ENCODE measurements around the gene CMSS1.

The CMSS1 gene

DNA sequence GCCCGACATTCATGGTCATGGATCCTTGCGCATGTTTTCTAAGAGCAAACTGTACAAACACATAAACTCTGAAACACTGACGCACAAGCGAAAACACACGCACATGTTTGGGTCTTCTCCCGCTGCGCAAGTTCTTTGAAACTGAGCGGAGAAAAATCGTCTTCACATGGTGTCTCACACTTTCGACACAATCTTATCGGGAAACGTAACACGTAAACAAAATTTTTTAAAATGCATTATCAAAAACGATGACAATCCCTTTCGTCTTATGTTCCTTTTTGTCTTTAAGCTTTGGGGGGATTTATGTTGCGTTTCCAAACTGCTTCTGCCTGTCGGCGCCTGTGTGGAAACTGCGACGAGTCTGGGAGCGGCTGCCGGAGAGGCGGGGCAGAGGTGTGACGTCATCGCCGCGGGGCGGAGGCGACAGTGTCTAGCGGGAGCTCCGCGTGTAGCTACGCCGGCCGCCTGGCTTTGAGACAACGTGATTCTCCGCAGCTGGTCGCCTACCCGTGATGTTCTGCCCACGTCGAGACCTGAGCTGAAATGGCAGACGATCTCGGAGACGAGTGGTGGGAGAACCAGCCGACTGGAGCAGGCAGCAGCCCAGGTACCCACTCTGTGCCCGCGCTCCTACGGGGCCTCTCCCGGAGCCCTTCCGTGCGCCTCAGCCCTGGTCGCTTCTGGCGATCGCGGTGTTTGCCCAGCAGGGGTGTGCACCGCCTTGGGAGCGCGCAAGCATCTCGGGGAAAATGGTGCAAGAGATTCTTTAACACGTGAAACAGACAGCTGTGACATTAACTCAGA, at the start of gene CMSS1:
Gene CMSS1, plus strand, starts transcription at position 426 of the 804 bp plus-strand sequence.
- peak; percentile 90 for DNase-seq (ENCODE audit: low spot score)

DNA sequence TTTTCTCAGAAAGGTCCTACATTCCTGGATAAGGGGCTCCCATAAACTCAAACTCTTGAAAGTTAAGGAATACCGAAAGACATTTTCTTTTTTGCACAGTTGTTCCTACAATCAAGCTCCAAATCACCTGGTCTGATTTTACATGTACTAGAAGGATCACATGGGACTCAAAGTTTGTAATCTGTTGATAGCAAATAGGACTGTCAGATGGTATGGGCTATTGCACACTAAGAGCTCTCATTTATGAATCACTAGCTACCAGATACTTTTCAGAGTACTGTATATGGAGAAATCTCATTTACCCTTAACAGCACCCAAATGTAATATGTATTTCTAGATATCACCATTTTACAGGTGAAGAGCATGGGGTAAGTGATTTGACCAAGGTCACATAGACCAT, 49.5 kb upstream of the CMSS1 start:
- DNase-seq (ENCODE audit: low spot score), result no peak

DNA sequence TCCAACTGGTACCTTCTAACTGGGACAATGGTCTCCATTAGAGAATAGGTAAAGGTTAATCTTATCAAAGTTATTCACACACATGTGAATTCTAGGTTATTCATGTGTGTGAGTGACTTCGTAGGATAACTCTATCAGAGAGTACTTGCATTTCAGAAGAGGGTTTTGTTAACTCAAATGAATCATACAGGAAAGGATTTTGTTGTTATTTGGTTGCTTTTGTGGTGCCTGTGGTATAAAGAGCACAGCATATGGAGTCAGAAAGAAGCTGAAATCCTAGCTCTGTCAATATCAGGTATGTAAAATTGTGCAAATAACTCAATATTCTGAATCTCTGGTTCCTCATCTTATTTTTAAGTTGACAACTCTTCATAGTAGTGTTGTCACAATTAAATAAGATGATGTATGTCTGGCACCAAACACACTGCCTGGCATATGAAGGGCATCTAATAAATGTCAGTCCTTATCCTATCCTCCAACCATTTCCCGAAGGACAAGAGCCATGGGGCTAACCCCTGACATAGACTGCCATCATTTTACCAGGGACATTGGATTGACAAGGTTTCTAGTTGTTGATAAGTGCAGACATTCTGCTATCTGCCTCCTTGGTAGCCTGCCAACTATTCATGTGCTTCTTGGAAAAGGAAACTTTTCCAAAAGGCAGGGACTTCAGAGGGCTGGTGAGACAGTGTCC, 48.7 kb upstream of the CMSS1 start:
- no peak for DNase-seq (ENCODE audit: low spot score)

DNA sequence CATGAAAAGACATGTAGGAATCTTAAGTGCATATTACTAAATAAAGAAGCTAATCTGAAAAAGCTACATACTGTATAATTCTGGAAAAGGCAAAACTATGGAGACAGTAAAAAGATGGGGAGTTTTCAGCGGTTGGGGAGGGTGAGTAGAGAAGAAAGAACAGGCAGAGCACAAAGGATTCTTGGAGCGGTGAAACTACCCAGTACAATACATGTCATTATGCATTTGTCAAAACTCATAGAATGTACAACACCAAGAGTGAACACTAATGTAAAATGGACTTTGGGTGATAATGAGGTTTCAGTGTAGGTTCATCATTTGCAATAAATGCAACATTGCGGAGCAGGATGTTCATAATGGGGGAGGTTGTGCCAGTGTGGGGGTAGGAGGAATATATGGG, 45.5 kb upstream of the CMSS1 start:
- DNase-seq (ENCODE audit: low spot score), result no peak

DNA sequence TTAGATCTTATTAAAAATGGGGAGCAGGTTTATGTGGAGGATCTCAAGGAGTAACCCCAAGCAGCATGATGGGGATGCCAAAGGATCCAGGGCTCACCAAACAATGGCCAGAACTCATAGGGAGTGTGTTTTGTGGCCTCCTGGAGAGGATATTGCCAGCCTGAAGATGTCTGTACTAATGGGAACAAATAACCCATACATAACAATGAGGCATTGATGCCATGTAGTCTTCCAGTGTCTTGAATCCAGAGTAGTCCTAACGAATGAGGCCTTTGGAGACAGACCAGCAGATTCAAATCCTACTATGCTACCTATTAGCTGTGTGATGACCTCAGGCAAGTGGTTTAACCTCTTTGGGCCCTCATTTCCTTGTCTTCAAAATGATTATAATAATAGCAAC, 45.0 kb upstream of the CMSS1 start:
- no peak for DNase-seq (ENCODE audit: low spot score)

DNA sequence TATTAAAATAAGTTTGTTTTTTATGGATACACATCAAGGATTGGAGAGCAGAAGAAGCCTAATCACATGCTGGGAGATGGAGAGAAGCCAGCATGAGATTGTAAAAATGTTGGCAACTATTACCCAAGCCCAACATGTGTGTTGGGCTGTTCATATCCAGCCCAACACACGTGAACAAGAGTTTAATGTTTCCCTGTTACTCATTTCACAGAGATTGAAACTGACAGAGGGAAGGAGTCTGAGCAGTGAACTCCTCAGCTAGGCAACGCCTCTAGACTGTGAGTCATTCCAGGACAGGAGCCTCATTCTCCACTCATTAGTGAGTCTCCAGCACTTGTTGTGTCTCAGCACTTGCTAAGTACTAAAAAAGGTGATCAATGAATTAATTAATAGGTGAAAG, 43.2 kb upstream of the CMSS1 start:
- no peak for DNase-seq (ENCODE audit: low spot score)

DNA sequence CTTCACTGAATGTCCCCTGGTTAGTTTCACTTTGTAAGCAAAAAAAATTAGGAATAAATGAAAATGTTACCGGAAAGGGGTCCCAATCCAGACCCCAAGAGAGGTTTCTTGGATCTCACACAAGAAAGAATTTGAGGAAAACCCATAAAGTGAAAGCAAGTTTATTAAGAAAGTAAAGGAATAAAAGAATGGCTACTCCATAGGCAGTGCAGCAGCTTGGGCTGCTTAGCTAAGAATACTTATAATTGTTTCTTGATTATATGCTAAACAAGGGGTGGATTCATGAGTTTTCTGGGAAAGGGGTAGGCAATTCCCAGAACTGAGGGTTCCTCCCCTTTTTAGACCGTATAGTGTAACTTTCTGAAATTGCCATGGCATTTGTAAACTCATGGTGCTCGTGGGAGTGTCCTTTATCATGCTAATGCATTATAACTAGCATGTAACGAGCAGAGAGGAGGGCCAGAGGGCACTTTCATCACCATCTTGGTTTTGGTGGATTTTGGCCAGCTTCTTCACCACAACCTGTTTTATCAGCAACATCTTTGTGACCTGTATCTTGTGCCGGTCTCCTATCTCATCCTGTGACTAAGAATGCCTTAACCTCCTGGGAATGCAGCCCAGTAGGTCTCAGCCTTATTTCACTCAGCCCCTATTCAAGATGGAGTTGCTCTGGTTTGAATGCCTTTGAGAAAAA, 41.0 kb upstream of the CMSS1 start:
- DNase-seq (ENCODE audit: low spot score), result no peak

DNA sequence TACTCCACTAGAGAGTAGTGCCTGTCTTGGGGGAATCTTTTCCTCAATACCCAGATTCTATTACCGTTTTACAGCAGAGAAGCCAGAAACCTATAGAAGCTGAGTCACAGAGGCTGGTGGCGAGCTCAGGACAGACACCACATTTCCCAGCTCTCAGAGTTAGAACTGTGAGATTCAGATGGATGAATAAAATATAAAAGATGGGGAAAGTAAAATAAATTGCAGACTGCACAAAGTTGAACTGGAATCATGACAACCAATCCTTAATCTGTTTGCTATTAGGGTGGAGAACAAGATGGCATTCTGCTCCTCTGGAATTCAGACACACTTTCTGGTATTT, 40.5 kb upstream of the CMSS1 start:
- no peak for DNase-seq (ENCODE audit: low spot score)

DNA sequence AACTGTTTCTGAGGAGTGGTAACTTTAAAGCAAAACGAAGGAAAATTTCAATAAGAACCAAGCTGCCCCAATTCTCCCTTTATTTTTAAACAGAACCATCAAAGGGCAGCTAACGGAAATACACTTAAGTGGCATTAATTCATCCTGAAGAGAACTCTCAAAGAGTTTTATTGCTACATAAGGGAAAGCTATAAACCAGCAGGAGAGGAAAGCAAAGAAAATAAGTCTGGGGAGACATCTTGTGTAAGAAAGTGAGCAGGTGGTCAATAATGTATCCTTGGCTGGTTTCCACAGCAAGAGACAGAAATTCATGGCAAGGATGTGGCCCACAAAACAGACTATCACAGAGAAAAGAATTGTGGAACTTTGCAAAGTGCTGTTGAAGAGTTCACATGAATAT, 40.0 kb upstream of the CMSS1 start:
- no peak for DNase-seq (ENCODE audit: low spot score)

DNA sequence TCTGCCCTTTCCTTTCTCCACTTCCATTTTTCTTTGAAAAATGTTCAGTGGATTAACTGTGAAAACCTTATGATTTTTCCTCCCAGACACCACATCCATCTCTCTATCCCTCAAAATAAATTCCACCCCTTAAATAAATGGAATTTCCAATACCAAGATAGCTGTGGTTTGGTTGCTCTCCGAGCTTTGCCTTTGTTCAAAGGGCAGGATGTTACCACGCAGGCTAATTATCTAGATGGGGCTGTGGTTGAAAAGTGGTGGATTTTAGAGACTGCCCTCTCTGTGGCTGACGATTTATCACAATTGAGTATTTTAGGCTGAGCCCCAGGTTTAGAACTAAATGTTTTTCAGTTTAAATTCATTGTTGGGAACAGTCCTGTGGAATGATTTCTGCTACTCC, 36.9 kb upstream of the CMSS1 start:
- no peak for DNase-seq (ENCODE audit: low spot score)

DNA sequence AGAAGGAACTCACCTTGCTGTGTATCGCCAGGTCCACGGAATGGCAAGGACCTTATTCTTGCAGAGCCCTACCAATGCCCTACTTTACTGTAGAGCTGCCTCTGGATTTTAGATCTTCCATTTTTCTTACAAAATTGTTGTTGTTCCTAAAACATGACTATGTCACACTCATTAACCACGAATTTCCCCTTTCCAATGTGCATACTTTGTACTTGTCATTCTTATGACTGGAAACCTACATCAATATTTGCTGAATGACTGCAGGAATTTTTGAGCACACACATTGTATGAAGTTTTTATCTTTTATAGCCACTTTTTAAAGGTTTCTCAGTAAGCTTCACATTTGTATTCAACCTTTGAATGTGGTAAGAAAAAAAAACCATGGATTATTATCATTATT, 35.9 kb upstream of the CMSS1 start:
- no peak for DNase-seq (ENCODE audit: low spot score)

DNA sequence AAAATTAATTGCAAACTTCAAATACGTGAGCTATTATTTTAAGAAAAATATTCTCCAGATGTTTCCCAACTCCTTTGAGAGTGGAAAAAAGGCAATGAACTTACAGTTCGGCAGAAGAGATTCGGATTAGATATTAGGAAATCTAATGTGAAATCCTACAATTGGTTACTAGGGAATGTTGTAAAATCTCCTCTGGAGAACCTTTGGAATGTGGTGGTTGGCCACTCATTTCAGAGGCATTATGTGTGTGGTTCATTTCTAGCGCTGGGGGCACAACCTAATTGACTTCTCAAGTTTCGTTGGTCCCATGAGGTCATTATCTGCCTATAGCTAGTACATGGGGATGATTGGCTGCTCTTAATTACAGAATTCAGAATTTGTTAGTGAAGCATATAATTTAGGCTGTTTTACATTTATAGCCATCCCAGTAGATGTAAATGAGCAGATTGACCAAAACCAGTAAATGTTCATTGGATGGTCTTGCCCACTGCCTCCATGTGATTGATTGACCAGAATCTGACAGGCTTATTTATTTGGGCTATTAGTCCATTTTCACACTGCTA, 34.6 kb upstream of the CMSS1 start:
- DNase-seq (ENCODE audit: low spot score), result no peak

DNA sequence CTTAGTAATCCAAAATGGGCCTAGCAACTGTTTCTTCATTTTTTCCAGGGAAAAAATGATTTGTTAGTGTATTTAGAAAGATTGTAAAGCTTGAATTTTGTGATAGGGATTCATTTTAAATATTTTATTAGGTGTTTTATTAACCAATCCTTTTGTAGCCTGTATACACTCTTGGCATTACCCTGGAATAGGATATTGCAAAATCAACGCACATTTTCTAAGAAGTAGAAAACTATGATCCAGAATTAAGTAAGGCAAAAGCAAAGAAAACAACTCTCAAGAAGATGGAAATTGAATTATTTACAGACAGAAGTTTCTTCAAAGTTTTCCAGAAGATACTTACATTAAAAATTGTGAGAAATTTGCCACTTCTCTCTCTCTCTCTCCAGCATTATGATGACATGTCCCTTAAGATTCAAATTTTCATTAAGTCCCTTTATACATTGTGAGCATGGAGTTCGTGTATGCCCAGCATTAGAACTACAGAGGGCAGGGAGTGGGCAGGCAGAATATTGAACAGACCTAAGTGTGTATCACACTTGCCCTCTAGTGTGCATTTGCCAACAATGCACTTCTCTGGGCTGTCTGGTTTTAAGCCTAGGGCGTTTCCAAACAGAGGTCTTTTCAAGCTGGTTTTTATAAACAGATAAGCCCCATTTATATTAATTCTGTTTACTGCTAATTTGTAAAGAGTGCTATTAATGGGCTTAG, 28.5 kb upstream of the CMSS1 start:
- peak; percentile 18 for DNase-seq (ENCODE audit: low spot score)

DNA sequence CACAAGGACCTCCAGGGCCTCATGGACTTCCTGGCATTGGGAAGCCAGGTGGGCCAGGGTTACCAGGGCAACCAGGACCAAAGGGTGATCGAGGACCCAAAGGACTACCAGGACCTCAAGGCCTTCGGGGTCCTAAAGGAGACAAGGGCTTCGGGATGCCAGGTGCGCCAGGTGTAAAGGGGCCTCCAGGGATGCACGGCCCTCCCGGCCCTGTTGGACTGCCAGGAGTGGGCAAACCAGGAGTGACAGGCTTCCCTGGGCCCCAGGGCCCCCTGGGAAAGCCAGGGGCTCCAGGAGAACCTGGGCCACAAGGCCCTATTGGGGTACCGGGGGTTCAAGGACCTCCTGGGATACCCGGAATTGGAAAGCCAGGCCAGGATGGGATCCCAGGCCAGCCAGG, 23.2 kb upstream of the CMSS1 start:
- DNase-seq (ENCODE audit: low spot score), result no peak

DNA sequence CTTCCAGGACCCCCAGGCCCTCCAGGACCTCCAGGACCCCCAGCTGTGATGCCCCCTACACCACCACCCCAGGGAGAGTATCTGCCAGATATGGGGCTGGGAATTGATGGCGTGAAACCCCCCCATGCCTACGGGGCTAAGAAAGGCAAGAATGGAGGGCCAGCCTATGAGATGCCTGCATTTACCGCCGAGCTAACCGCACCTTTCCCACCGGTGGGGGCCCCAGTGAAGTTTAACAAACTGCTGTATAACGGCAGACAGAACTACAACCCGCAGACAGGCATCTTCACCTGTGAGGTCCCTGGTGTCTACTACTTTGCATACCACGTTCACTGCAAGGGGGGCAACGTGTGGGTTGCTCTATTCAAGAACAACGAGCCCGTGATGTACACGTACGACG, 22.1 kb upstream of the CMSS1 start:
- DNase-seq (ENCODE audit: low spot score), result no peak

DNA sequence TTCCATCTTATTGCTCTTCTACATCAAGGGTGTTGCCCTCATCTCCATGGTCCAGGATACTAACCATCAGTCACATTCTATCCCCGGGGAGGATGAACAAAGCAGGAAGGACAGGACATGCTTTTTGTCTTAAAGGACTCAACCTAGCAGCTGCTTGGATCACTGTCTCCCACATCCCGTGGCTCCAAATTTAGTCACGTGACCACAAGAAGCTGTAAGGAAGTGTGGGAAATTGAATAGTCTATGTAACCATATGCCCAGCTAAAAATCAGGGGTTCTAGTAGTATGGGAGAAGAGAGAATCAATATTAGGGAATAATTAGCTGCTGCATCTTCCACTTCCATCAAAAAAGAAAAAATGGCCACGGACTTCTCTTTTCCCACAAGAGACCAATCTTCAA, 18.2 kb upstream of the CMSS1 start:
- DNase-seq (ENCODE audit: low spot score), result no peak

DNA sequence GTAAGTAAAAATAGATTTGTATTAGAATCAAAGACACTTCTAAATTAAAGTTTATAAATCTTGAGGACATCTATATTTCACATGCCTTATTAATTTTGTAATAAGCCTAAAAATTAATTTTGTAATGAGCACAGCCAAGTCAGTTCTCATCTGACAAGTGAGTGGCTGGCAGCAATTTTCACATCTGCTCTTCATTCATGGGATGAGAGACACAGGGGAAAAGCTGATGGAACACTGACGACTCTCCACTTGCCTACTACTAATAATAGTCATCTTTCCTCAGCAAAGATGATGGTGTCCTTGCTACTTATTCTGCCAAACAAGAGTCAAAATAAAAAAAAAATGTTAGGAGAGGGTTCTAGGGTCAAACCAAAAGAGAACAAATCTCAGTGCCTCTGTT, 14.4 kb upstream of the CMSS1 start:
- DNase-seq (ENCODE audit: low spot score), result no peak

DNA sequence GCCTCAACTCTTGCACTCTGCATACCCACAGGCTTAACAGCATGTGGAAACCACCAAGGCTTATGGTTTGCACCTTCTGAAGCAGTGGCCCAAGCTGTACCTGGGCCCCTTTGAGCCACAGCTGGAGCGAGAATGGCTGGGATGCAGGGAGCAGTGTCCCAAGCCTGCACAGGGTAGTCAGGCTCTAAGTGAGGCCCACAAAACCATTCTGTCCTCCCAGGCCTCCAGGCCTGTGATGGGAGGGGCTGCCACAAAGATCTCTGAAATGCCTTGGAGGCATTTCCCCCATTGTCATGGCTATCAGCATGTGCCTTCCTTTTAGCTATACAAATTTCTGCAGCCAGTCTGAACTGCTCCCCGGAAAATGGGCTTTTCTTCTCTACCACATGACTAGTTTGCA, 12.5 kb upstream of the CMSS1 start:
- DNase-seq (ENCODE audit: low spot score), result no peak

DNA sequence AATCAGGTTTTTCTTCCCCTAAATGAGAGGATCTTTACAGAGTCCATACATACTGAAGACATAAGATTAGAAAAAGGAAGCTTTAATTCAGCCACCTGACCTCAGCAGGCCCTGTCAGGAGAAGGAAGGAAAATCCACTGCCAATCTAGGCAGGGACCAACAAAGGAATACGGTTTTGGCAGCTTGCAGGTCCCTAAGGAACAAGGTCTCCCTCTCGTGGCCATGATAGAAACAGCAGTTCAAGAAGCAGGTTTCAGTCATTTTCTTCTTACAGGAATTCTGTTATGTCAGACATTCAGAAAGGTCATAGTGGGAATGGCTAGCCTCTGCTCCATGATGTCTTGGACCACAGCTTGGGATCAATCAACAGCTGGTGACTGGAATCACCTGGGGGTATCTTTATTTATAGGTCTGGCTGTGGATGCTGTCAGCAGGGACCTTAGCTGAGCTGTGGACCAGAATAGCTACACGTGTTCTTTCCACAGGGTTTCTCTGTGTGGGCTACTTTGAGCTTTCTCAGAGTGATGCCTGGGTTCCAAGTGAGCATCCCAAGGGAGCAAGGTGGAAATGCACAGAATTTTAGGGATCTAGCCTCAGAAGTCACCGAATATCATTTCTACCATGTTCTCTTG, 9.4 kb upstream of the CMSS1 start:
- DNase-seq (ENCODE audit: low spot score), result peak; percentile 29

DNA sequence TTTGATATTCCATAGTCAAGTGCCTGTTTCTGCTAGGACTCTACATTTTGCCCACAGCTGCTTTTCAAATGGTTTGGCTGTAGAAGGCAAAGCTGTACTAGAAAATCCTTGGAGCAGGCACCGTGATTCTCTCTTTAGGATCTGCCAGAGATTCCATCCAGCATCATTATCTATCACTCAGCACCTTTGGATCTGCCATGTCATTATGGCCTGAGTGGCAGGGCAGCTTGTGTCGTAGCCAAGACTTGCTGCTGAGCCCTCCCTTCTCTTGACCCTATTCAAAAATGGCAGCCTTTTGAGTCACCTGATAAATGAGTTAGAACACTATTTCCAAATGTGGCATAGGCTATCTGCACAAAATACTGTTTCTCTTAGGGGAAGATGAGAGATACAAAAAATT, 8.1 kb upstream of the CMSS1 start:
- no peak for DNase-seq (ENCODE audit: low spot score)

DNA sequence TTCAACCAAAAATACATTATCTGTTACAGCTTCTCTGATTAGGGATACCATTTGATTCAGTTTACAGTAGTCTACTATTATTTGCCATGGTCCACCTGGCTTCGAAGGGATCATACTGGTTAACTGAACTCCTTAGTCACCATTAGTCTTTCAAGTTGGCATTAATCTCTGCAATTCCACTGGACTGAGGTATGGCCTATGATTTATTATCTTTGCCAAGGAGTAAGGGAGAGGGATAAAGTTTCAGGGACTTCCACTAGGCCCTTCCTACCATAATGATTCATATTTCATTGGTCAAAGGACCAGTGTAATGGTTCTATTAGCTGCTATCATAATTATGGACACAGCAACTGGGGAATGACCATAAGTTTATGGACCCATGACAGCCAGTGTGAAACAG, 7.3 kb upstream of the CMSS1 start:
- no peak for DNase-seq (ENCODE audit: low spot score)

DNA sequence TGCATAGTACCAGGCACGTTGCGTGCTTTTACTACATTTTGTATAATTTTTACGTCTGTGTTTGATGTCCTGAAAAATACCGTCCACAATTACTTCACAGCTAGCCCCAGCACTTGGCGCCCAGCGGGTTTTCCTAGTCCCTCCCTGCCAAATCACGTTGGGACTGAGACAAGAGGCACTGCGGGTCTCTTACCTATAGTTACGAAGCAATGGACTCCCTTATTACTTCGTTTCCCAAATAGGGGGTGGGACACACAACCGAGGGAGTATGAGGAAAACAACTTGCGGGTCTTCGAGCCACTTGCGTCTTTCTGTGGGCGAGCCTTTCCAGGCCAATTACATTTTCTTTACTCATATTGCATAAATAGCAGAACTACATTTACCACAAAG, 620 bp upstream of the CMSS1 start:
- DNase-seq (ENCODE audit: low spot score), result no peak
